Transverse colon (tissue), 4 donors: ENCODE results near the gene GALR2. TPM values are rescaled to one million over a fixed set of nuclear protein-coding genes. Genes with fewer than 3 reads are reported as not detected.
"Not testable (repeated sequence)": the region's sequence is repeated elsewhere in the genome, so short reads cannot be mapped to it uniquely, and the experiment has no call there.

Experiments
- DNase-seq: peaks from one replicate; pipeline ENCODE4 v3.0.0-alpha.2; 2019
- H3K27ac ChIP-seq, 4 donors: fragments of 200-600 bp; sonication (generic); 2 replicates each; pipeline ENCODE4 v1.5.1; 2016 to 2018; ENCODE audit warnings: inconsistent platforms in 4 of 4
- H3K27me3 ChIP-seq: fragments of 200-600 bp; sonication (generic); 2 replicates; pipeline ENCODE4 v1.5.1; 2017; ENCODE audit warnings: inconsistent platforms
- H3K36me3 ChIP-seq, 4 donors: fragments of 200-600 bp; sonication (generic); 2 replicates each; pipeline ENCODE4 v1.5.1; 2017 to 2019; ENCODE audit warnings: inconsistent platforms in 4 of 4
- H3K4me1 ChIP-seq, 4 donors: fragments of 200-600 bp; sonication (generic); 2 replicates each; pipeline ENCODE4 v1.5.1; 2017 to 2020; ENCODE audit warnings: inconsistent platforms in 4 of 4
- H3K4me3 ChIP-seq, 4 donors: fragments of 200-600 bp; sonication (generic); 1 replicate in 1 of 4; 2 replicates in 3 of 4; pipeline versions ENCODE4 v1.5.1 to v1.6.1; 2017 to 2019; ENCODE audit warnings: inconsistent platforms in 4 of 4
- H3K9me3 ChIP-seq, 2 donors: fragments of 200-600 bp; sonication (generic); 2 replicates each; pipeline ENCODE4 v1.5.1; 2017 to 2019; ENCODE audit warnings: inconsistent platforms in 2 of 2
- CTCF ChIP-seq, 5 experiments: fragments of 200-600 bp in 3 of 5; fragments of 450-650 bp in 2 of 5; sonication (generic) in 3 of 5; IDR thresholded peaks; 1 replicate in 2 of 5; 2 replicates in 3 of 5; pipeline ENCODE4 v1.5.1; 2016 to 2017; ENCODE audit warnings: antibody characterized with exemption in 5 of 5, inconsistent platforms in 3 of 5, mild to moderate bottlenecking in 2 of 5, moderate library complexity in 1 of 5
- EP300 ChIP-seq: sonication (generic); formaldehyde crosslinking; IDR thresholded peaks from one replicate; pipeline ENCODE4 v1.6.1; 2017; ENCODE audit warnings: antibody characterized with exemption, low read depth
- POLR2A ChIP-seq: fragments of 450-650 bp; IDR thresholded peaks from one replicate; pipeline ENCODE4 v1.6.1; 2016; ENCODE audit warnings: antibody characterized with exemption, mild to moderate bottlenecking, moderate library complexity
- POLR2AphosphoS5 ChIP-seq, 3 donors: sonication (generic); formaldehyde crosslinking; IDR thresholded peaks; one replicate each; pipeline ENCODE4 v1.6.1; 2016; ENCODE audit warnings: antibody characterized with exemption in 3 of 3
- WGBS, 2 donors: methylation state at CpG; one replicate each; pipeline ENCODE4 v1.1.5; 2018; ENCODE audit warnings: low coverage in 1 of 2; 5-methylcytosine and 5-hydroxymethylcytosine counted together
- in situ Hi-C, 4 donors: fragments of 200-750 bp; cut with MboI; loops; one replicate each; pipeline versions ENCODE4 v1.15.0 to v1.15.1; 2017; ENCODE audit warnings: low sequenced_read_pairs in 3 of 4, low pct_ligation_motif_present in 1 of 4, low pct_unique_long_range_greater_than_20kb in 1 of 4
- intact Hi-C: fragments of 100-400 bp; cut with DNase I; formaldehyde crosslinking; loops from one replicate; pipeline ENCODE4 v1.15.1; 2023; ENCODE audit warnings: low total_unique reads
- total RNA-seq, 4 donors: library from RNA; depleted of rRNA; stranded (reverse); fragments of >200 nt; gene quantifications; one replicate each; pipeline ENCODE4 v1.1.0, GENCODE V29; 2016

GALR2 gene
- total RNA-seq, 4 donors from 2014 or later = 1.9 to 10.0 (median 3.2) TPM; not detected in 1

- TF ChIP-seq POLR2A (no peak), CTCF (IDR thresholded peaks at IDR 0.05) (no peak), EP300 (no peak), POLR2AphosphoS5 (IDR thresholded peaks at IDR 0.05) (no peak)
- Histone ChIP-seq H3K9me3 (no peaks in the 10 kb centered on the region), H3K4me3 (no peak overlapping the region), H3K4me1 (peaks cover 0 to 34% (median 12%) of the 10 kb centered on the region in 4 donors), H3K27ac (peak overlapping the region in 3 of 4 donors; percentile 24 to 33 (median 33)), H3K36me3 (peaks cover 0 to 49% (median 24%) of the 10 kb centered on the region in 4 donors), H3K27me3 (no peaks in the 10 kb centered on the region)
- DNase-seq = no peak
- in situ Hi-C loops = no loop called here
- intact Hi-C loops = no loop called here
- WGBS, 2 donors = 88 to 100% methylated on average over 2 to 4 of the region's 4 CpGs
Observed at GRCh38 chr17:76054112-76054476, 20.5 kb upstream of the GALR2 start.

GRCh38 chr17:76056882-76057281 lies 17.7 kb upstream of the GALR2 start:
- Histone ChIP-seq H3K4me3 (no peak overlapping the region), H3K27me3 (no peaks in the 10 kb centered on the region), H3K27ac (no peak overlapping the region), H3K4me1 (peaks cover 0 to 12% (median 2%) of the 10 kb centered on the region in 4 donors), H3K9me3 (no peaks in the 10 kb centered on the region), H3K36me3 (peaks cover 0 to 60% (median 29%) of the 10 kb centered on the region in 4 donors)
- no peak for TF ChIP-seq CTCF (IDR thresholded peaks at IDR 0.05)
- TF ChIP-seq POLR2A = no peak
- no peak for TF ChIP-seq POLR2AphosphoS5 (IDR thresholded peaks at IDR 0.05)
- no peak for TF ChIP-seq EP300
- in situ Hi-C loops = no loop called here
- no peak for DNase-seq
- WGBS, 2 donors = 91 to 94% methylated on average over 1 to 3 of the region's 3 CpGs
- intact Hi-C loops = no loop called here

- 93 to 96% methylated on average over 3 to 6 of the region's 6 CpGs for WGBS, 2 donors
- H3K36me3 ChIP-seq = peaks cover 0 to 70% (median 33%) of the 10 kb centered on the region in 4 donors
- H3K27ac ChIP-seq, DNase-seq, intact Hi-C loops, in situ Hi-C loops, H3K27me3 ChIP-seq, H3K4me3 ChIP-seq, H3K9me3 ChIP-seq: not testable (repeated sequence)
- H3K4me1 ChIP-seq = peaks cover 0 to 10% (median 0%) of the 10 kb centered on the region in 4 donors
Observed at GRCh38 chr17:76058264-76058663, 16.3 kb upstream of the GALR2 start.

GRCh38 chr17:76063875-76064546 lies 10.6 kb upstream of the GALR2 start:
- Histone ChIP-seq H3K27ac (no peak overlapping the region), H3K9me3 (no peaks in the 10 kb centered on the region), H3K4me1 (peaks cover 0 to 5% (median 0%) of the 10 kb centered on the region in 4 donors), H3K27me3 (no peaks in the 10 kb centered on the region), H3K36me3 (peaks cover 0 to 73% (median 35%) of the 10 kb centered on the region in 4 donors), H3K4me3 (no peak overlapping the region)
- no peak for DNase-seq
- 80 to 94% methylated on average over 6 to 15 of the region's 15 CpGs for WGBS, 2 donors
- in situ Hi-C loops (no loop called here), intact Hi-C loops (no loop called here)
- TF ChIP-seq EP300 = no peak
- TF ChIP-seq POLR2A = no peak
- TF ChIP-seq POLR2AphosphoS5 (IDR thresholded peaks at IDR 0.05) = no peak
- no peak for TF ChIP-seq CTCF (IDR thresholded peaks at IDR 0.05)

- TF ChIP-seq CTCF (IDR thresholded peaks at IDR 0.05) = no peak
- TF ChIP-seq POLR2A = no peak
- TF ChIP-seq EP300 = no peak
- no peak for TF ChIP-seq POLR2AphosphoS5 (IDR thresholded peaks at IDR 0.05)
- in situ Hi-C loops = no loop called here
- H3K36me3 ChIP-seq = peaks cover 0 to 58% (median 28%) of the 10 kb centered on the region in 4 donors
- H3K4me3 ChIP-seq = no peak overlapping the region
- no peak for DNase-seq
- intact Hi-C loops = no loop called here
- WGBS, 2 donors = 30 to 40% methylated on average over 2 to 4 of the region's 4 CpGs
- peaks cover under 1 to 22% (median 5%) of the 10 kb centered on the region in 4 donors for H3K4me1 ChIP-seq
- H3K27me3 ChIP-seq = no peaks in the 10 kb centered on the region
- H3K9me3 ChIP-seq = no peaks in the 10 kb centered on the region
- no peak overlapping the region for H3K27ac ChIP-seq
Observed at GRCh38 chr17:76065775-76066174, 8.8 kb upstream of the GALR2 start.
